NT2/D1 (cell line): Measurements from ENCODE around the gene PPP4R3B.
"Not testable (repeated sequence)": the region's sequence is repeated elsewhere in the genome, so short reads cannot be mapped to it uniquely, and the experiment has no call there.

Source experiments
- DNase-seq: peaks from one replicate; pipeline ENCODE4 v3.0.0-alpha.2; 2011; ENCODE audit warnings: low read depth, low spot score
- H3K27me3 ChIP-seq: 2 replicates; pipeline ENCODE4 v1.6.0; 2011; ENCODE audit warnings: mild to moderate bottlenecking; ENCODE audit not compliant: insufficient read length, insufficient read depth
- H3K36me3 ChIP-seq: 2 replicates; pipeline ENCODE4 v1.6.1; 2011; ENCODE audit warnings: mild to moderate bottlenecking, low read length, mixed read lengths; ENCODE audit not compliant: insufficient read depth, insufficient read length
- H3K4me1 ChIP-seq: 2 replicates; pipeline ENCODE4 v1.5.1; 2011; ENCODE audit not compliant: insufficient read depth, insufficient read length
- H3K4me3 ChIP-seq: 2 replicates; pipeline ENCODE4 v1.5.1; 2011; ENCODE audit warnings: low read depth; ENCODE audit not compliant: insufficient read length
- H3K9ac ChIP-seq: 2 replicates; pipeline ENCODE4 v1.6.0; 2011; ENCODE audit warnings: low read depth; ENCODE audit not compliant: insufficient read length
- H3K9me3 ChIP-seq: 2 replicates; pipeline ENCODE4 v1.5.1; 2011; ENCODE audit warnings: mild to moderate bottlenecking, low read length; ENCODE audit not compliant: insufficient read depth
- SUZ12 ChIP-seq: IDR thresholded peaks from 2 replicates; pipeline ENCODE4 v1.6.1; 2011; ENCODE audit not compliant: insufficient read length, insufficient read depth; ENCODE audit errors: extremely low read depth
- YY1 ChIP-seq: IDR thresholded peaks from 2 replicates; pipeline ENCODE4 v1.6.1; 2011; ENCODE audit not compliant: insufficient read length, insufficient read depth
- ZNF274 ChIP-seq: IDR thresholded peaks from 2 replicates; pipeline ENCODE4 v1.6.1; 2011; ENCODE audit warnings: mild to moderate bottlenecking, low read depth, low read length

The PPP4R3B gene

DNA sequence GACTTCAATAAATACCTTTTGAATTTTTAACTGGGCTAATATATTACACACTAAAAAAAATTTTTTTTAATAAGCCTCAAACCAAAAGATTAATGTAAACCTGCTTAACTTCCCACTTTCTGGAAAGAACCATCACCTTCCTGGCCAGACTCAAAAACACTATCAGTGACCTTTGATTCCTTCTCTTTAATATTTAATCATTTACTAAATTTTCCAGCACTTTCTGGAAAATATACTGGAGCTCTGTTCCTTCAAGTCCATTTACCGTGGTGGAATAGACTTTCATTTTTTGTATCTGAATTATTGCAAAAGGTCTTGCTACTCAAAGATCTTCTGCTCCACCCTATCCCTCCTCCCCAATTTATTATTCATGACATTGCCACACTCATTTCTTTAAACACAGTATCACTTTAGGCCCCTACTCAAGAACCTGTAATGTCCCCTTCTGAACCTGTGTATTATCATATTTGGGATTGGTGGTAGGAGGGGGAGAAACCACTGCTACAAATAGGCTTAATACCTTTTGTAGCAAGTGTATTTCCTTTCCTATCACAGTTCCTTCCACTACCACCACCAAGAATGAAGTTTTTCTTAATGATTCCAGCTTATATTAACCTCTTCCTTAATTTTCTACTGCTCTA is 7.4 kb downstream of the PPP4R3B start:
- no peak for DNase-seq
- Histone ChIP-seq H3K36me3 (peaks cover 28% of the 10 kb centered on the region), H3K9ac (no peak overlapping the region), H3K4me1 (no peaks in the 10 kb centered on the region), H3K27me3 (no peaks in the 10 kb centered on the region), H3K9me3 (no peaks in the 10 kb centered on the region), H3K4me3 (no peak overlapping the region)
- no peak for TF ChIP-seq SUZ12
- no peak for TF ChIP-seq YY1
- TF ChIP-seq ZNF274, result no peak

GRCh38 chr2:55609193-55609794 is 8.1 kb downstream of the PPP4R3B start:
- Histone ChIP-seq H3K9ac (no peak overlapping the region), H3K27me3 (no peaks in the 10 kb centered on the region), H3K9me3 (no peaks in the 10 kb centered on the region), H3K4me3 (no peak overlapping the region), H3K36me3 (peaks cover 22% of the 10 kb centered on the region), H3K4me1 (no peaks in the 10 kb centered on the region)
- TF ChIP-seq SUZ12, result no peak
- no peak for TF ChIP-seq ZNF274
- no peak for TF ChIP-seq YY1
- DNase-seq, result no peak

GRCh38 chr2:55607717-55608116 is 9.7 kb downstream of the PPP4R3B start:
- no peaks in the 10 kb centered on the region for H3K4me1 ChIP-seq
- no peaks in the 10 kb centered on the region for H3K9me3 ChIP-seq
- no peak overlapping the region for H3K9ac ChIP-seq
- DNase-seq, result no peak
- no peaks in the 10 kb centered on the region for H3K27me3 ChIP-seq
- H3K36me3 ChIP-seq, result peaks cover 23% of the 10 kb centered on the region
- no peak overlapping the region for H3K4me3 ChIP-seq
- TF ChIP-seq ZNF274, result no peak
- no peak for TF ChIP-seq SUZ12
- TF ChIP-seq YY1, result no peak

GRCh38 chr2:55604027-55604565 is 13.3 kb downstream of the PPP4R3B start:
- no peak for DNase-seq
- H3K9ac ChIP-seq, result no peak overlapping the region
- H3K27me3 ChIP-seq, result no peaks in the 10 kb centered on the region
- H3K4me1 ChIP-seq, result no peaks in the 10 kb centered on the region
- TF ChIP-seq SUZ12 (no peak), ZNF274 (no peak), YY1 (no peak)
- peaks cover 23% of the 10 kb centered on the region for H3K36me3 ChIP-seq
- no peak overlapping the region for H3K4me3 ChIP-seq
- no peaks in the 10 kb centered on the region for H3K9me3 ChIP-seq

DNA sequence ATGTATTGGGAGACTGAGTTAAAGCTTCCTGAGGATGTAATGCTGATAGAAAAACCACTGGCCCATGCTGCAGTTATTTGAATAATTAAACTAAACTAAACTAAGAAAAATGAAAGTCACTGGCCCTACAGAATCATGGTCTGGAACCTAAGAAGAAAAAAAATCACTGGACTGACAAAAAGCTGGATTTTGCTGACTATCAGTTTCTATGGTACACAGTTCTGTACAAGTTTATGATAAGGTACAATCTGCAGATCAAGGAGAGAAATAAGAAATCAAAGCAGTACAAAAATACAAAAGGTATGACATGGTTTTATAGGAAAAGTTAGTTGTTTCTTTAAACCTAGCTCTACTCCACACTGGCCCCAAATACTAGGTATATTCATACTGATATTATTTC is 15.6 kb downstream of the PPP4R3B start:
- TF ChIP-seq YY1 (no peak), SUZ12 (no peak), ZNF274 (no peak)
- H3K9ac ChIP-seq, result no peak overlapping the region
- no peak for DNase-seq
- H3K36me3 ChIP-seq, result peaks cover 35% of the 10 kb centered on the region
- no peaks in the 10 kb centered on the region for H3K27me3 ChIP-seq
- no peaks in the 10 kb centered on the region for H3K9me3 ChIP-seq
- no peaks in the 10 kb centered on the region for H3K4me1 ChIP-seq
- no peak overlapping the region for H3K4me3 ChIP-seq

GRCh38 chr2:55598056-55598795 is 19.2 kb downstream of the PPP4R3B start:
- TF ChIP-seq SUZ12 (no peak), ZNF274 (no peak), YY1 (no peak)
- no peak for DNase-seq
- Histone ChIP-seq H3K4me1 (no peaks in the 10 kb centered on the region), H3K9ac (no peak overlapping the region), H3K9me3 (no peaks in the 10 kb centered on the region), H3K4me3 (no peak overlapping the region), H3K36me3 (peaks cover 45% of the 10 kb centered on the region), H3K27me3 (no peaks in the 10 kb centered on the region)

GRCh38 chr2:55596795-55597194 is 20.6 kb downstream of the PPP4R3B start:
- H3K9ac ChIP-seq, H3K9me3 ChIP-seq, DNase-seq, H3K4me3 ChIP-seq, H3K27me3 ChIP-seq, H3K4me1 ChIP-seq: not testable (repeated sequence)
- H3K36me3 ChIP-seq, result peaks cover 33% of the 10 kb centered on the region
